Brain microvascular endothelial cell (primary cell): ENCODE data around the gene RAB39B.

Experiments
- DNase-seq: peaks from one replicate; pipeline ENCODE4 v3.0.0-alpha.2; 2020
- H3K27ac ChIP-seq: fragments of 250-450 bp; sonication (Bioruptor Pico); 2 replicates; pipeline ENCODE4 v1.5.1; 2020; ENCODE audit warnings: mild to moderate bottlenecking, moderate library complexity
- H3K27me3 ChIP-seq: fragments of 250-450 bp; sonication (Bioruptor Pico); replicated peaks from 2 replicates; pipeline ENCODE4 v1.5.1; 2020; ENCODE audit warnings: mild to moderate bottlenecking
- H3K36me3 ChIP-seq: fragments of 250-450 bp; sonication (Bioruptor Pico); replicated peaks from 2 replicates; pipeline ENCODE4 v1.5.1; 2020; ENCODE audit warnings: mild to moderate bottlenecking
- H3K4me3 ChIP-seq: 2 replicates; pipeline ENCODE4 v1.5.1; 2011; ENCODE audit warnings: low read depth, mild to moderate bottlenecking, control low read depth, low read length, moderate library complexity
- in situ Hi-C: cut with HindIII; loops from 2 replicates; pipeline ENCODE4 v1.10.0; 2017; ENCODE audit warnings: low sequenced_read_pairs, low pct_ligation_motif_present
- TF ChIP-seq, protein P1 (sequence below): IDR thresholded peaks from 2 replicates; pipeline ENCODE4 v1.5.1; 2011; ENCODE audit warnings: low read depth, mild to moderate bottlenecking, moderate library complexity, low read length, control low read depth, inconsistent platforms; ENCODE audit errors: missing control alignments

The RAB39B gene

DNA sequence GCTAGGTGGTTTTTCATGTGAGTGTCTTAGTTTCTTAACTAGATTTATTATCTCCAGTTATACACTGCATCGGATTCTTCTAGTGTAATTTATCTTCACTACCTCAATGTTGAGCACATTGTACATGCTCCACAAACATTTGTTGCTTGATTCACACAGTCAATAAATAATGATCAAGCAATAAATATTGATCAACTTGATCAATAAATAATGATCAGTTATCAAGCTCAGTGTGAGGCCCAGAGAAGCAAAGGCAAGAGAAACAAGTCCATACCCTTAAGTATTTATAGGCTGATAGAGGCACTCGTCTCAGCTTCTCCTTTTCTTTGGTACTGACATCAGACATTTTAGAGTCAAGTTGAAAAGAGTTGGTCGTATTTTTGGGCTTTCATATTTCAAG lies 53.1 kb downstream of the RAB39B start:
- in situ Hi-C loops: no loop called here
- no peak overlapping the region for H3K4me3 ChIP-seq

More for the DNA sequence above, 53.1 kb downstream of the RAB39B start:
- TF ChIP-seq, protein P1, sequence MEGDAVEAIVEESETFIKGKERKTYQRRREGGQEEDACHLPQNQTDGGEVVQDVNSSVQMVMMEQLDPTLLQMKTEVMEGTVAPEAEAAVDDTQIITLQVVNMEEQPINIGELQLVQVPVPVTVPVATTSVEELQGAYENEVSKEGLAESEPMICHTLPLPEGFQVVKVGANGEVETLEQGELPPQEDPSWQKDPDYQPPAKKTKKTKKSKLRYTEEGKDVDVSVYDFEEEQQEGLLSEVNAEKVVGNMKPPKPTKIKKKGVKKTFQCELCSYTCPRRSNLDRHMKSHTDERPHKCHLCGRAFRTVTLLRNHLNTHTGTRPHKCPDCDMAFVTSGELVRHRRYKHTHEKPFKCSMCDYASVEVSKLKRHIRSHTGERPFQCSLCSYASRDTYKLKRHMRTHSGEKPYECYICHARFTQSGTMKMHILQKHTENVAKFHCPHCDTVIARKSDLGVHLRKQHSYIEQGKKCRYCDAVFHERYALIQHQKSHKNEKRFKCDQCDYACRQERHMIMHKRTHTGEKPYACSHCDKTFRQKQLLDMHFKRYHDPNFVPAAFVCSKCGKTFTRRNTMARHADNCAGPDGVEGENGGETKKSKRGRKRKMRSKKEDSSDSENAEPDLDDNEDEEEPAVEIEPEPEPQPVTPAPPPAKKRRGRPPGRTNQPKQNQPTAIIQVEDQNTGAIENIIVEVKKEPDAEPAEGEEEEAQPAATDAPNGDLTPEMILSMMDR: no peak
- no peak overlapping the region for H3K27ac ChIP-seq
- no peak for DNase-seq
- no peaks in the 10 kb centered on the region for H3K27me3 ChIP-seq
- H3K36me3 ChIP-seq: no peaks in the 10 kb centered on the region
